T-helper 22 cell (primary cell): ENCODE data around the gene ZNF716.
"Not testable (repeated sequence)": the region's sequence is repeated elsewhere in the genome, so short reads cannot be mapped to it uniquely, and the experiment has no call there.

Source experiments
- DNase-seq: peaks from one replicate; pipeline ENCODE4 v3.0.0-alpha.2; 2020; ENCODE audit warnings: low read depth

The ZNF716 gene

GRCh38 chr7:57449904-57450303 is at the start of gene ZNF716:
Gene ZNF716, plus strand, starts transcription at chr7:57450177. Its CDS starts 112 bp downstream, at chr7:57450289.
- DNase-seq = no peak

GRCh38 chr7:57400531-57401155 is 49.3 kb upstream of the ZNF716 start:
- DNase-seq = no peak

GRCh38 chr7:57403051-57403450 is 46.9 kb upstream of the ZNF716 start:
- not testable (repeated sequence) for DNase-seq

- DNase-seq = no peak
These were observed 46.2 kb upstream of the ZNF716 start for GRCh38 chr7:57403601-57404342.

- DNase-seq = no peak
These were observed 45.5 kb upstream of the ZNF716 start for GRCh38 chr7:57404343-57404966.

- DNase-seq = no peak
These were observed 45.0 kb upstream of the ZNF716 start for GRCh38 chr7:57404967-57405421.

- DNase-seq = no peak
These were observed 42.9 kb upstream of the ZNF716 start for GRCh38 chr7:57407125-57407524.

GRCh38 chr7:57412168-57412567 is 37.8 kb upstream of the ZNF716 start:
- DNase-seq = no peak

- DNase-seq = no peak
These were observed 37.4 kb upstream of the ZNF716 start for GRCh38 chr7:57412618-57413017.

- DNase-seq = no peak
These were observed 36.2 kb upstream of the ZNF716 start for GRCh38 chr7:57413529-57414398.

GRCh38 chr7:57414415-57414814 is 35.6 kb upstream of the ZNF716 start:
- DNase-seq = no peak

- DNase-seq = no peak
These were observed 35.1 kb upstream of the ZNF716 start for GRCh38 chr7:57414852-57415251.

GRCh38 chr7:57415326-57415725 is 34.7 kb upstream of the ZNF716 start:
- no peak for DNase-seq

GRCh38 chr7:57415730-57416129 is 34.2 kb upstream of the ZNF716 start:
- DNase-seq = no peak

GRCh38 chr7:57416601-57417358 is 33.2 kb upstream of the ZNF716 start:
- no peak for DNase-seq

GRCh38 chr7:57417736-57418135 is 32.2 kb upstream of the ZNF716 start:
- no peak for DNase-seq

GRCh38 chr7:57423768-57424167 is 26.2 kb upstream of the ZNF716 start:
- DNase-seq = no peak

- DNase-seq = no peak
These were observed 25.3 kb upstream of the ZNF716 start for GRCh38 chr7:57424515-57425238.

GRCh38 chr7:57425239-57425944 is 24.6 kb upstream of the ZNF716 start:
- DNase-seq = no peak

GRCh38 chr7:57425969-57426628 is 23.9 kb upstream of the ZNF716 start:
- no peak for DNase-seq
